GM12878 (cell line): Measurements from ENCODE around the gene HDGF.

ENCODE experiments used
- JUNB ChIP-seq: IDR thresholded peaks from 2 replicates; pipeline ENCODE4 v1.6.1; 2016; ENCODE audit warnings: antibody characterized with exemption, mild to moderate bottlenecking
- MEF2A ChIP-seq: IDR thresholded peaks from 2 replicates; pipeline ENCODE4 v1.6.1; 2011; ENCODE audit warnings: low read depth, mild to moderate bottlenecking, low read length, moderate library complexity; ENCODE audit not compliant: insufficient read depth
- MXI1 ChIP-seq: fragments of 150-350 bp; IDR thresholded peaks from 2 replicates; pipeline ENCODE4 v1.6.1; 2011; ENCODE audit warnings: low read depth, mild to moderate bottlenecking, inconsistent platforms, low read length, improper control_type of control experiment
- NR2F1 ChIP-seq: fragments of 450-650 bp; conservative IDR thresholded peaks from 2 replicates; pipeline ENCODE4 v1.6.1; 2017; ENCODE audit warnings: mild to moderate bottlenecking
- RAD21 ChIP-seq: IDR thresholded peaks from 2 replicates; pipeline ENCODE4 v1.6.1; 2011; ENCODE audit warnings: mild to moderate bottlenecking, low read depth, low read length, moderate library complexity; ENCODE audit not compliant: insufficient read depth
- RAD51 ChIP-seq: fragments of 450-650 bp; IDR thresholded peaks from 2 replicates; pipeline ENCODE4 v1.6.1; 2016; ENCODE audit warnings: moderate library complexity, mild to moderate bottlenecking, inconsistent platforms
- SMAD5 ChIP-seq: IDR thresholded peaks from 2 replicates; pipeline ENCODE4 v1.6.1; 2016; ENCODE audit warnings: antibody characterized with exemption, low read depth
- TAF1 ChIP-seq: IDR thresholded peaks from 2 replicates; pipeline ENCODE4 v1.6.1; 2011; ENCODE audit warnings: mild to moderate bottlenecking, low read depth, low read length, borderline replicate concordance
- TF ChIP-seq, protein P1 (sequence below), 3 experiments: IDR thresholded peaks in 2 of 3; conservative IDR thresholded peaks in 1 of 3; 2 replicates each; pipeline ENCODE4 v1.5.1; 2011; ENCODE audit warnings: low read depth in 3 of 3, low read length in 3 of 3, mild to moderate bottlenecking in 3 of 3, control low read depth in 2 of 3, moderate library complexity in 2 of 3, inconsistent platforms in 1 of 3, mixed read lengths in 1 of 3; ENCODE audit not compliant: control insufficient read depth in 2 of 3, insufficient read depth in 1 of 3; ENCODE audit errors: extremely low read depth in 1 of 3

DNA sequence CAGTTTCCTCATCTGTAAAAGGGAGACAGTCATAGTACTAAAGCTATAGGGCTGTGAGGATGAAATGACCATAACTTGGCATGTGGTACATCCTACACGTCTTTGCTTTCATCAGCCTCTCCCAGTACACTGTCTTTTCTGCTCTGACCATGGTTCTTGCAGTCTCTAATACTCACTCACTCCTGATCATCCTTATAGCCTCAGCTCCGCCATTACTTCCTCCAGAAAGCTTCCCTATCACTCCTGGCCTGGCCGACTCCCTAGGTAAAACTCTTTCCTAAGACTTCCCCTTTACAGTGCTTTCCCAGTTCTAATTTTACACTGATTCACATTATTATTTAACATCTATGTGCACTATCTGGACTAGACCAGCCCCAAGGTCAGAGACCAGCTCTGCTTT lies 5.6 kb downstream of the HDGF start:
- TF ChIP-seq JUNB (no peak), SMAD5 (no peak), RAD21 (no peak), RAD51 (no peak), MEF2A (no peak), TAF1 (no peak), NR2F1 (no peak), MXI1 (no peak)
- TF ChIP-seq, protein P1, sequence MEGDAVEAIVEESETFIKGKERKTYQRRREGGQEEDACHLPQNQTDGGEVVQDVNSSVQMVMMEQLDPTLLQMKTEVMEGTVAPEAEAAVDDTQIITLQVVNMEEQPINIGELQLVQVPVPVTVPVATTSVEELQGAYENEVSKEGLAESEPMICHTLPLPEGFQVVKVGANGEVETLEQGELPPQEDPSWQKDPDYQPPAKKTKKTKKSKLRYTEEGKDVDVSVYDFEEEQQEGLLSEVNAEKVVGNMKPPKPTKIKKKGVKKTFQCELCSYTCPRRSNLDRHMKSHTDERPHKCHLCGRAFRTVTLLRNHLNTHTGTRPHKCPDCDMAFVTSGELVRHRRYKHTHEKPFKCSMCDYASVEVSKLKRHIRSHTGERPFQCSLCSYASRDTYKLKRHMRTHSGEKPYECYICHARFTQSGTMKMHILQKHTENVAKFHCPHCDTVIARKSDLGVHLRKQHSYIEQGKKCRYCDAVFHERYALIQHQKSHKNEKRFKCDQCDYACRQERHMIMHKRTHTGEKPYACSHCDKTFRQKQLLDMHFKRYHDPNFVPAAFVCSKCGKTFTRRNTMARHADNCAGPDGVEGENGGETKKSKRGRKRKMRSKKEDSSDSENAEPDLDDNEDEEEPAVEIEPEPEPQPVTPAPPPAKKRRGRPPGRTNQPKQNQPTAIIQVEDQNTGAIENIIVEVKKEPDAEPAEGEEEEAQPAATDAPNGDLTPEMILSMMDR (IDR thresholded peaks at IDR 0.05 in 2 of 3, conservative IDR thresholded peaks at IDR 0.05 in 1 of 3; ENCODE audit: control insufficient read depth in 2 of 3, extremely low read depth in 1 of 3, insufficient read depth in 1 of 3, low read depth in 3 of 3, low read length in 3 of 3) = no peak
